GM04503 (cell line): Measurements from ENCODE around the gene RPL18.
"Not testable (repeated sequence)": the region's sequence is repeated elsewhere in the genome, so short reads cannot be mapped to it uniquely, and the experiment has no call there.

Experiments used
- DNase-seq: peaks from one replicate; pipeline ENCODE4 v3.0.0-alpha.2; 2012; ENCODE audit warnings: low read depth

The RPL18 gene

DNA sequence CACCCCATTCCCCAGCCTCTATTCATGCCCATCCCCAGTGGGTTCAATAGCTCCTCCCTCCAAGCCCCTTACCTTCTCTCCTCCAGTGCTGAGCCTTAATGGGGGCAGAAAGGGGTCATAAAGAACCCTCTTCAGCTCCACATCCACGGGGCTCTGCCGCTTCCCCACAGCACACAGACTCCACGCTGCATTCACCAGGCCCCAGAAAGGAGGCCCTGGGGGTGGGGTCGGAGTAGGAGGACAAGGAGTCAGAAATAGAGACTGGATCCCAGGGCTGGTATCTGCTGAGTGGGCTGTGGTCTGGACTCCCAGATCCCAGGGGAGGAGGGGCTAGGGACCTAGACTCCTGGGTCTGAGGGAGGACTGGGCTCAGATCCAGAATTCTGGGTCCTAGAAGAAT is 25.4 kb upstream of the RPL18 start:
- DNase-seq = no peak

DNA sequence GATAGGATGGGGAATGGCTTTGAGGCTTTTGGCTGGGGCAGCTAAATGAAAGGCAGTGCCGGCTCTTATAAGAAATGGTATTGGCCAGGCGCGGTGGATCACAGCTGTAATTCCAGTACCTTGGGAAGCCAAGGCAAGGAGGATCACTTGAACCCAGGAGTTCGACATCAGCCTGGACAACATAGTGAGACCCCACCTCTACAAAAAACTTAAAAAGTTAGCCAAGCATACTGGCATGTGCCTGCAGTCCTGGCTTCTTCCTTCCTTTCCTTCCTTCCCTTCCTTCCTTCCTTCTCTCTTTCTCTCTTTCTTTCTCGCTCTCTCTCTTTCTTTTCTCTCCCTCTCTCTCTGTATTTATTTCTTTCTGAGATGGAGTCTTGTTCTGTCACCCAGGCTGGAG is 23.9 kb upstream of the RPL18 start:
- DNase-seq = no peak

DNA sequence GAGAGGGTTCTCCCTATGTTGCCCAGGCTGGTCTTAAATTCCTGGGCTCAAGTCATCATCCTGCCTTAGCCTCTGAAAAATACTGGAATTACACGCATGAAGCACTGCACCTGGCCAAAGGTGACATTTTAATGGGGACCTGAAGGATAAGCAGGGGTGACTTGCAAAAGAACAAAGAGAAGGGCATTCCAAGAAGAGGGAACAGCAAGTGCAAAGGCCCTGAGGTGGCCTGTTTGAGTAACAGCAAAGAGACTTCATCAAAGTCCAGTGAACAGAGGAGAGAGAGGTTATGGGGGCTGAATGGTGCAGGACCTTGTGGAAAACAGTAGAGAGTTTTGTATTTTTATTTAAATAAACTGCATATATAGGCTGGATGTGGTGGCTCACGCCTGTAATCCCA is 22.9 kb upstream of the RPL18 start:
- DNase-seq = no peak

DNA sequence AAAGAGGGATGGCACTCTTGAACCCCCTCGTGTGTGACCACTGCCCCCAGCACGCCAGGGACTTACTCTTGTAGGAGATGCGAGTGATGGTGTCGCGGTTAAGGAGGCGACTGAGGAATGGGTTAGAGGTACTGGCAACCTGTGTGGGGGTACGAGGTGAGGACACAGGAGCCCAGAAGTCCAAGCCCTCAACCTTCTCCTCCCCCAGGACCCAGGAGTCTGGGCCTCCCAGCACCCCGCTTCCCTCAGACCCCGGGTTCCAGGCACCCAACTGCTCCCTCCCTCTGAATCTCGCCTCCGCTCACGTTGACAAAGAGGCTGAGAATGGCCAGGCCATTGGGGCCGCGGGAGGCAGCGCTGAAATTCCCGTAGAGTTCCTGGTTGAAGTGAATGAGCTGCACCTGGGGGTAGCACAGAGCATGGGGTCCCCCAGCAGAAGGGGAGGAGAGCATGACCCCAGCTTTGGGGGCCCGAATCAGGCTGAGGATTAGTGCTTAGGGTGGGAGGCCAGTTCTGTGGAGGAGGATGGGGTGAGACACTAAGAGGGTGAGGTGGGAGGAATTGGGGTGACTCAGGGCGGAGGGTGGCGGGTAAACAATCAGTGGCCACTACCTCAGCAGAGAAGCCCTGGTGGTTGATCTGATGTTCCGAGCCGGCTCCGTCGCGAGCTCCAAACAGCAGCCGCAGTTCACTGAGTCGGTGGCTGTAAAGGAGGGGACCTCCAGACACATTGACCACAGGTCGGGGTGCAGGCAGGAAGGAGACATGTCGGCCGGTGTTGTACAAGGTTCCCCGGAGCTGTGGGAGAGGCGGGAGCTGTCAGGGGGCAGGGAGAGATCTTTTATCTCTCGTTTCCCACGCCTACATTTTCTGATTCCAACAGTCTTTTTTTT is 20.8 kb upstream of the RPL18 start:
- DNase-seq = no peak

DNA sequence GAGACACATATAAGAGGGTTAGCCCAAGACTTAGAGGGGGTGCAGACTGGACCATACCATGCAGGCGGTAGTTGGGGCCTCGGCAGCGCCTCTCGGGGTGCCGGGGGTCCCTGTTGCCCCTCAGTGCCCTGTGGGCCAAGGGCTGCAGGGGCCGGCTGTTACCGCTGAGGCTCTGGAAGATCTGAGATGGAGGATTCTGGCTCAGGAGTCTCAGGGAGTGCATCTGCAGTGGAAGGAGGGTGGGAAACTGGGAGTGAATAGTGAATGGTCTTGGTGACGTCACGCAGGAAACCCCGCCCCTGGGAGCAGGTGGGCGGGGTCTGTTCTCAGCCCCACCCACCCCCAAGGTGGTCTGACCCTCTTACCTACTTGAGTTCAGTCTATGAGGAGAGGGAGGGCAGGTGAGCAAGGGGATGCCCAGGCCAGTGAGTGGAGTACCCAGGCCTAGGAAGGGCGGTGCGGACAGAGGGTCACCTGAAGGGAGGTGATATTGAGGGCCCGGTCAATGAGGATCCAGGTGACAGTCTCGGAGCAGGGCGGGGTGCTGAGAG is 19.9 kb upstream of the RPL18 start:
- DNase-seq = no peak

DNA sequence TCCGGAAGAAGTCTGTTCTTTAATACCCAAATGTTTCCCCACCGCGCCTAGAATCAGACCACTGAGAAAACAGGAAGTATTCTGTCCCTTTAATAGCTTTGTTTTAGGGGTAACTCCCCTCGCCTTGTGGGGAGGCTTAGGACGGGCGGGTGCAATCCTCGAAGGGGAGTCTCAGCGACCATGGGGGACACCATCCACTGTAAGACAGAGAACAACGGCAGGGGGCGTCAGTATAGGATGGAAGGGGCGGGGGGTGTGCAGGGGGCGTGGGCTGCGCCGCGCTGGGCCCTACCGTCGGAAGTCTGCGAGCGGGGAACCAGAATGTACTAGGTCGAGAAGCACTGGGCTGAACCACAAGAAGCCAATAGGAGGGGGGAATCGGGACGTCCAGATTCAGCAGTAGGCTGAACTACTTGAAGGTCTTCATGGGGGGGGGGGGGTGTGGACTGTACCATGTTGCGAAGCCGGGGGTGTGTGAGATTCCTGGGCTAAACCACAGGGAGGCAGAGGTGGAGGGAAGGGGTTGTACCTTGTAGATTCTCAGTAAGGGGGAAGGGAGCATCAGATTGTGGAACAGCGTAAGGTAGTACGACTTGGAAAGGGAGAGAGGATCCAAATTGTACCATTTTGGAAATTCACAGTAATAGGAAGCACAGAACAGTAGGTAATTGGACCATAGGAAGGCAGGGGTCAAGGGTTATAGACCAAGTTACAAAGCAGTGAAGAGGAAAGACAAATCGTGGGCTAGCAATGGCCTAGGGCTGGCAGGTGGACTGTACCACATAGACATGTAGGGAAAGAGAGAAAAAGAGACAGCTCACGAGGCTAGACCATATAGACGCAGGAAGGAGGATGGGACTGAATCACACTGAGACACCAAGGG is 19.2 kb upstream of the RPL18 start:
- no peak for DNase-seq

DNA sequence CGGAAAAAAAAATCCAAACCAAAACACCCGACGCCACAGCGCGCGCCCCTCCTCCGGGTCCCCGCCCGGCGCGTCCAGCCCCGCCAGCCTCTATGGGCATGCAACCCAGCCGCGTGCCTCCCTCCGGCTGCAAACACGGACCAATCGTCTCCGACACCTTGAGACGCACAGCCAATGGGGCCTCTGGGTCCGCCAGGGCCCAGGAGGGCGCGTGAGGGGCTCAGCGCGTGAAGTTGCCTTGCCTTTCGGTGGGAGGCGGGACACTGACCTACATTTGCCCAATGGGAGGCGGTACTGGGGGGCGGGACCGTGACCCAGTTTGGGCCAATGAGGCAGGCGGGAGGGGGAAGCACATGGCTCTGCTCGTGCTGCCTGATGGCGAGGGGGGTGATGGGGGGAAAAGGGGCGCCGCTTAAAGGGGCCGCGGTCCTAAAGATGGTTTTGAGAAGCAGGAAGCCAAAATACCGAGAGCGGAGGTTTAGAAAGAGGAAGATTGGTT is 18.5 kb upstream of the RPL18 start:
- DNase-seq = peak; percentile 89

DNA sequence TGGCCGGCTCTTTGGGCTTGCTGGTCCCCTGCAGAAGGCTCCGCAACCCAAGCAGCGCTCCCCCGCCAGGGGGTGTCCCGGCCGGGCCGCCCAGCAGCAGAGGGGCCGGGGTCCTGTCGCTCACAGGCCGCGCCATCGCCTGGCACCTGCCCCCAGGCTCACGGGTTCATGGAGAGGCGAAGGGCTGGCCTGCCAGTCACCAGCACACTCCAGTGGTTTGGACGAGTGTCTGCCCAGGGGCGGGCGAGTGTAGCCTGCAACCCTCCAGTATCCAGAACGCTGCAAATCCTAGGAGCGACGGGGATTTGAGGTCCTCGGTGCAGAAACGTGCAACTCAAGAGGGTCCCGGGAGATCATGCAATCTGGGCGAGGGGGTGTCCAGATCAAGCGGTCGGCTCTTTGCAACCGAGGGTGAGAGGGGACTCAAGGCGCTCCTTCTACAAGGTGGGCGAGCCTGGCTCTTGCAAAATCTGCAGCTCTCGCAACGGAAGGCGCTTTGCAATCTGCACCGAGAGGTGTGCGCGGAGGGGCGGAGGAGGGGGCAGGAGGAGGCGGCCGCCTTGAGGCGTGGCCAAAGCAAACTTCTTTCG is 18.0 kb upstream of the RPL18 start, which contains the start of gene DBP:
TSS of gene DBP (minus strand) at position 521 of the 590 bp plus-strand sequence. CDS start at position 136, 385 bp downstream.
- no peak for DNase-seq

DNA sequence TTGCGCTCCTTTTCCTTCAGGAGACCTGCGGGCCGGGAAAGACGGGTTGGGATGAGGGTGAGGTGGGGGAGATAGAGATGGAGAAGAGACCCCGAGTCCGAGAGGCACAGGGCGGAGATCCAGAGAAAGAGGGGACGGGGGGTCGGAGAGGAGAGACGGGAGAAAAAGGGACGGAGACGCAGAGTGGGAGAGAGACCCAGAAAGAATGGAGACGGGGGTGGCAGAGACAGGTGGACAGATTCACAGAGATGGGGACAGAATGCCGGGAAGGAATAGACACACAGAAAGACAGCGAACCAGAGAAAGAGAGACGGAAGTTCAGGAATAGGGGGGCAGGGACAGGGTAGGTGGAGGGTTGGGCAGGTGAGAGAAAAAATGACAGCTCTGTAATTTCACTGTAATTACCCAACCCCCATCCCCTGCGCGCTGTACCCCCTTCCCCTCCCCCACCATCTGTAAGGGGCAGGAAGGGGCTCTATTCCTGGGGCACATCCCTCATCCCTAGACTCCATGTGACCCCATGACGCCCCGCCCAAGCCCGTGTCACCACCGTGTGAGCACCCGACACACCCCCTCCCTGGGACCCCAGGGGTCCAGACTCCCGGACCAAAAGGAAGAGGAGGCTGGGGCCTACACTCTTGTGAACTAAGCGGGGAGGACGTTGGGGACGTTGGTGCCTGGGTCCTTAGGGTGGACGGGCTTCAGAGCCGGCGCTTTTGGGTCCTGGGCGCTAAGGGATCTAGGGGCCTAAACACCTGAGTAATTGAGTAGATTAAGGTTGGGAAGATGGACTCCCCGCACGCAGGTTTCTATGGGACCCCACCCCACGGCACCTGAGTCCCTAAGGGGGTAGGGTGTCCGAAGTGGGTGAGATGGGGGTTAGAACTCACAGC is 17.2 kb upstream of the RPL18 start:
- DNase-seq = no peak

DNA sequence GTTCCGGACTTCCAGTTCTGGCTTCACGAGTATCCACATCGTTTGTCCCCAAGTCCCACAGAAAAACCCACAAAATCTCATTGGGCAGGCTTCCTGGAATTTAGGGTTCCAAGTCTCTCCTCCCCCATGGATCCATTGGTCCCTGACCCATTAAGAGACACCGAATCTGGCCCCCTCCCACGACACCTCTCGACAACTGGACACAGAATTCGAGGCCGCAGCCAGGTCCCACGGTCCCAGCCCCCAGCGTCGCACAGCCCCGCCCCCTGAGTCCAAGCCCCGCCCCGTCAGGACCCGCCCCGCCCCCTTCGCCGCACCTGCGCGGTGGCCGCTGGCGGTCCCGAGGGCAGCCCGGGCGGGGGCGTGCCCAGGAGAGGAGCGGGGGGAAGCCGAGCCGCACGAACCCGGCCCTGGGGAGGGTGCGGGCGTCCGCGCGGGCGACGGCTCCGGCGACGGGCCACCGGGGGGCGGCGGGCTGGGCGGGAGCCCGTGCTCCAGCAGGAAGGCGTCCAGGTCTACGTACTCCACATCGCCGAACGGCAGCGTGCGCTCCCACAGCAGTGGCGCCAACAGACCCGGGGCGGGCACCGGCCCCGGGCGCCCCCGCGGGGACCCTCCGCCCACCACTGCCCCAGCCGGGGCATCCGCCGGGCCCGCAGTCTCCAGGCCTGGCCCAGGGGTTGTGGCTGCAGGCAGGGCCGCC is 16.4 kb upstream of the RPL18 start:
- no peak for DNase-seq

DNA sequence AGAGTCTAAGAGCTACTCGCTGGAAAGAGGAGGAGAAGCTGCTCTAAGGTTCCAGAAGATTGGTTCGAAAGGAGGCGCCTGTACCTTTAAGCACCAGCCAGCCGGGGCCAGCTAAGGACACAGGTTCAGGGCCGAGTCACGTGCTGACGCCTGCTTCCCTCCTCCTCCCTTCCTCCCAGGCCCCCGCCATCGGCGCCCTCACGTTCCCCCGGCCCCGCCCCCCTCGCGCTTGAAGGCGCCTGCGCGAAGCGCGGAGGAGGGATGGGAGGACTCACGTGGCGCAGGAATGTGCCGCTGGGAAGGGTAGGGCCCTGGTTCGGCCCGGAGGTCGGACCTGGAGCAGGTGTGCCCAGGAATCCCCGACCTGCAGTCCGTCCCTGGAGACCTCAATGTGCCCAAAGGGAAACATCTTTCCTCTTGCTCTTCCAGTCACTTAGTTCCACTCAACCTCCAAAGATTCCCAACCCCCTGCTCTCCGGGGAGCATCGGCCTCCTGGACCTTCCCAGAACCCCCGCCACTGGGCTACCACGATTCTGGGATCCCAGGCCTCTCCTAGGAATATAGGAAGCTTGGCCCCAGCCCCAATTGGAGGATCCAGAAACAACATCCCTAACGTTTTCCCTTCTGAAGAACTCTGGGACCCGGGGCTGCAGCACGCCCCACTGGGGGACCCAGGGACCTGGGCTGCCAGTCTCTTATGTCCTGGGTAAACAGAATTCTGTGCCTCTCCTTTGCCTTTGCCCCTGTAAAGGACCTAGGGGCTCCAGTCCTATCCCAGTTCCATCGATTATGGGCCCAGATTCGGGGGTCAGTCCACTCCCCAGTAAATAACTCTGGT is 15.7 kb upstream of the RPL18 start:
- no peak for DNase-seq

DNA sequence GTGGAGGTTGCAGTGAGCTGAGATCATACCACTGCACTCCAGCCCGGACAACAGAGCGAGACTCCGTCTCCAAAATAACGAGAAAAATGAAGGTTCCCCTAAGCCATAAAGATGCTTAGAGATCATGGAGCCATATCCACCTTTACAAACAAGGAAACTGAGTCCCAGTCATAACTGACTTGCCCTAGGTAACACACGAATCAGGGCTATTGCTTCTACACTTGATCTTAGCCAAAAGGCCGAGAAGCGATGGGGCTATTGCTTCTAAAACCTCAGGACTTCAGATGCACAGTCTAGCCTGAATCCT is 15.0 kb upstream of the RPL18 start:
- DNase-seq = no peak

DNA sequence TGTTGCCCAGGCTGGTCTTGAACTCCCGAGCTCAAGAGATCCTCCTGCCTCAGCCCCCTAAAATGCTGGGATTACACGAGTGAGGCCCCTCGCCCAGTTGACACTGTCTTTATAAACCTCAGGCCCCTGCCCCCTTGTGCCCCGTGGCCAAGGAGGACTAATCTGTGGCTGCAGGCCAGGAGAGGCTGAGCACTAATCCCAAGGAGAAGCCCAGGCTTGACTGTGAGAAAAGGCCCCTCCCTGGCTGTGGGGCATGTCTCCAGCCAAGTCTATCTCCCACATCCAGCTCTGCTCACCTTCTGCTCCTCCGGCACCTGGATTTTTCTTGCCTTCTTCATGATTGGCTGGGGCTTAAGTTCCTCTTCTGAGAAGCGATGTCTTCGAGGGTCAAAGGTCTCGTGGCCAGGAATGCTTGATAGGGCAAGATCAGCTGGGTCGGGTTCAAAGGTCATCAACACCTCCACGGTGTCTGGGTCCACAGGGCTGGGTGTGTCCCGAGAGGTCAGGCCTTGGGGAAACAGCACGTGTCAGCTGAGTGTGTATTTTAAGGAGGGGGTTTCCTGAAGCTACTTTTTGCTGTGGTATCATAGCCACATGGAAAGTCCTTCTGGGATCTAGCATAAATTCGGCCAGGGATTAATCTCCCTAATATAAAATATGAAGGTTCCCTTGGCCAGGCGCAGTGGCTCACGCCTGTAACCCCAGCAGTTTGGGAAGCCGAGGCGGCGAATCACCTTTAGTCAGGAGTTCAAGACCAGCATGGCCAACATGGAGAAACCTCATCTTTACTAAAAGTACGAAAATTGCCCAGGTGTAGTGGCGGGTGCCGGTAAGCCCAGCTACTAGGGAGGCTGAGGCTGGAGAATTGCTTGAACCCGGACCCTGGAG is 14.4 kb upstream of the RPL18 start:
- no peak for DNase-seq

DNA sequence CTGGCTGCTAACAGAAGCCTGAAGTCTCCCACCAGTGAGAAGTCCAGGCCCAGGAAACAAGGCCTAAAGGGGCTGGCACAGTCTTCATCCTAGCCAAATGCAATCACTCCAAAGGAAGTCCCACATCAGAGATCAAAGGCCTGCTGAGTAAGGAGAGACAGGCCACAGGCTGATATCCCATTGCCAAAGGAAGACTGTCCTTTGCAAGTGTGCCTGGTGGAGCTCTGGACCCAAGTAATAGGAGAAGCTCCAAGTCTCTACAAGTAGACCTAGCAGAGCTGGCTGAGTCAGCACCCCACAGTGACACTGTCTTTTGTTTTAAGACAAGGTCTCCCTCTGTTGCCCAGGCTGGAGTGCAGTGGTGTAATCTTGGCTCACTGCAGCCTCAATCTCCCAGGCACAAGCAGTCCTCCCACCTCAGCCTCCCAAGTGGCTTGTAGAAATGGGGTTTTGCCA is 13.7 kb upstream of the RPL18 start:
- no peak for DNase-seq

DNA sequence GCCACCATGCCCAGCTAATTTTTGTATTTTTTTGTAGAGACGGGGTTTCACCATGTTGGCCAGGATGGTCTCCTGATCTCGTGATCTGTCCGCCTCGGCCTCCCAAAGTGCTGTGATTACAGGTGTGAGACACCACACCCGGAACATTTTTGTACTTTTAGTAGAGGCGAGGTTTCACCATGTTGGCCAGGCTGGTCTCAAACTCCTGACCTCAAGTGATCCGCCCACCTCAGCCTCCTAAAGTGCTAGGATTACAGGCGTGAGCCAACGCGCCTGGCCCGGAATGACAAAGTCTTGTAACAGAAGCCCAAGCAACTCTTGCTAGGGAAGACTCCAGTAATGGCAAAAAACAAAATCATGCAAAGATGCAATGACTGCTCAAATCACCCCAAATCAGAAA is 13.3 kb upstream of the RPL18 start:
- DNase-seq = not testable (repeated sequence)

DNA sequence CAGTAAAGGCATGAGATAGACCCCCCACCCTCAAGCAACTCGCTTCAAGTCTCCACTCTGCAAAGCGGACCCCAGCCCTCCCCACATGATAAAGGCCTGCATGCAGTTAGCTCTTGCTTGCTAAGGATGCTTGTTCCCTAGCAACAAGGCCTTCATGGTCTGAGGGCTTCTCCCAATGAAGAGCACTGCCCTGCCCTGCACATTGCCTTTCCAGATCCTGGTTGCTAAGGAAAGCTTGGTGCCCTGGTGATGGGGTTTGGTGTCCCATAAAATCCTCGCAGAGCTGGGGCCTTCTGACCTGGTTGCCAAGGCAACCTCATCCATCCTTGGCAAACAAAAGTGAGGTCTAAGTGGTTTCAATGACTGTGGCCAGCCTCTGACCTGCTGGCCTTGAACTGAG is 12.2 kb upstream of the RPL18 start:
- no peak for DNase-seq

DNA sequence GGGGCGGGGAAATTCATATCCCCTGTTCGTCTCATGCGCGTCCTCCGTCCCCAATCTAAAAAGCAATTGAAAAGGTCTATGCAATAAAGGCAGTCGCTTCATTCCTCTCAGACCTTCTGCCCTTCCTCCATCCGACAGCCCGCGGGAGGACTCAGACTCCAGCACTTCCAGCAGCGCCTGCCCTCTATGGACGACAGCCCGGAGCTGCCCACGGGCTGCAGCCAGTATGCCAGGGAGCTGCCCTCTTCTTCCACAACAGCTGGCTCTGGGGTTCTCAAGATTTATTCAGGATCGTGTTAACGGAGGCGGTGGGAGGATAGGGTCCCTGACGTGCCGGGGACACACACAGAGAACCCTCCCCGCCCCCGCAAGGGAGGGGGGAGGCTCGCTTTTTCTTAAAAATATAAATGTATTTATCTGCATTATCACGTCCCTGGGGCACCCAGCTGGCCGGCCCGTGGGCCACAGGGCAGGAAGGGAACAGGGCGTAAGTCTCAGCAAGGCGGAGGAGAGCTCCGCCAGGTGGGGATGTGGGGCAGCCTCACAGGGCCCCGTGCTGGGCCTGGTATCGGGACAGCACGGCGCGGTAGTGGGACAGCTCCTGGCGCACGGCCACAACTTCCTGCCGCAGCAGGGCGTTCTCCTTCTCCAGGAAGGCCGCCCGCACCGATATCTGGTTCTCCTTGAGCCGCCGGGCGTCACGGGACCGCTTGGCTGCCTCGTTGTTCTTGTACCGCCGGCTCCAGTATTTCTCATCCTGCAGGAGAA is 11.5 kb upstream of the RPL18 start:
- DNase-seq = no peak
